ENCODE data around the gene TCF3.
"Not testable (repeated sequence)": the region's sequence is repeated elsewhere in the genome, so short reads cannot be mapped to it uniquely, and the experiment has no call there.

TCF3 gene

GRCh38 chr19:1652471-1653299 is at the start of gene TCF3:
Gene TCF3, minus strand, starts transcription at chr19:1652615. Its CDS starts 2,367 bp downstream, at chr19:1650248.
- DNase-seq: peak; percentile 86

GRCh38 chr19:1700733-1701663 is 48.6 kb upstream of the TCF3 start:
- no peak for DNase-seq

- DNase-seq: no peak
Measured at GRCh38 chr19:1699998-1700732, 47.8 kb upstream of the TCF3 start.

GRCh38 chr19:1699386-1699785 is 47.0 kb upstream of the TCF3 start:
- DNase-seq: no peak

- no peak for DNase-seq
Measured at GRCh38 chr19:1698636-1699035, 46.2 kb upstream of the TCF3 start.

GRCh38 chr19:1695481-1695880 is 43.1 kb upstream of the TCF3 start:
- not testable (repeated sequence) for DNase-seq

- DNase-seq: no peak
Measured at GRCh38 chr19:1691589-1692290, 39.3 kb upstream of the TCF3 start.

DNA sequence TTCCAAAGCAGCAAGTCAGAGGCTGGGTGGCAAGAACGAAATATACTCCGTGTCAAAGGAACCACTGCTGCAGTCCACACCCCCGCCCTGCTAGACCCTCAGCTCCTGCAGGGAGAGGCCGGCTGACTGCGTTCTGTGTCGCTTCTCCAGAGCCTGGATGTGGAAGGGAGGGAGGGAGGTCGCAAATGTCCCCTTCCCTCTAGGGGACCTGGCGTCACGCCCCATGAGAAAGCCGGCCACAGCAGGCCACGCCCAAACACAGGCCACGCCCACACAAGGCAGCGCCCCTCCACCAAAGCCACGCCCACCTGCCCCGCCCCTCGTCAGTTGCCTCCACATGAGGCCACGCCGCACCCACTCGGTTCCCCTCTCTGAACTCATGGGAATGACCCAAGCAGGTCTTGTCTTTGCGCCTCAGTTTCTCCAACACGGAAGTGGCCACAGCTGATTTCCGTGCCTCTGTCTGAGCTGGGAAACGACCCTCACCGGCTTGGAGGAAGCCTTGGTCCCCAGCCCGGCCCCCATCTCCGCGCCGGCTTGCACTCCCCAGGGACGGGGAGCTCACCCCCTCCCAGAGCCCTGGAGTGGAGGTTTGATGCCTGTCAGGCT is 38.4 kb upstream of the TCF3 start:
- no peak for DNase-seq

GRCh38 chr19:1685785-1686184 is 33.4 kb upstream of the TCF3 start:
- DNase-seq: not testable (repeated sequence)

- DNase-seq: no peak
Measured at GRCh38 chr19:1685046-1685445, 32.6 kb upstream of the TCF3 start.

- DNase-seq: no peak
Measured at GRCh38 chr19:1684573-1684912, 32.1 kb upstream of the TCF3 start.

- no peak for DNase-seq
Measured at GRCh38 chr19:1683869-1684572, 31.6 kb upstream of the TCF3 start.

- DNase-seq: no peak
Measured at GRCh38 chr19:1680976-1681375, 28.6 kb upstream of the TCF3 start.

DNA sequence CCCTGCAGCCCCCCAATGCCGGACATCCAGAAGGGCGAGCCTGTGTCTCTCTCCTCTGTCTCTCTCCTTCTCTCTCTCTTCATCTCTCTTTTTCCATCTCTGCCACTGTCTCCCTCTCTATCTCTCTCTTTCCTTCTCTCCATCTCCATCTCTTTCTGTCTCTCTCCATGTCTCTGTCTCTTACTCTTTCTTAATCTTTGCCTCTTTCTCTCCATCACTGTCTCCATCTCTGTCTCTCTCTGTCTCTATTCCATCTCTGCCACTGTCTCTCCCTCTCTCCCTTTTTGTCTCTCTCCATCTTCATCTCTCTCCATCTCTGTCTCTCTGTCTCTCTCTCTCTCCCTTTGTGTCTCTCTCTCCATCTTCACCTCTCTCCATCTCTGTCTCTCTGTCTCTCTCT is 25.7 kb upstream of the TCF3 start:
- no peak for DNase-seq

DNA sequence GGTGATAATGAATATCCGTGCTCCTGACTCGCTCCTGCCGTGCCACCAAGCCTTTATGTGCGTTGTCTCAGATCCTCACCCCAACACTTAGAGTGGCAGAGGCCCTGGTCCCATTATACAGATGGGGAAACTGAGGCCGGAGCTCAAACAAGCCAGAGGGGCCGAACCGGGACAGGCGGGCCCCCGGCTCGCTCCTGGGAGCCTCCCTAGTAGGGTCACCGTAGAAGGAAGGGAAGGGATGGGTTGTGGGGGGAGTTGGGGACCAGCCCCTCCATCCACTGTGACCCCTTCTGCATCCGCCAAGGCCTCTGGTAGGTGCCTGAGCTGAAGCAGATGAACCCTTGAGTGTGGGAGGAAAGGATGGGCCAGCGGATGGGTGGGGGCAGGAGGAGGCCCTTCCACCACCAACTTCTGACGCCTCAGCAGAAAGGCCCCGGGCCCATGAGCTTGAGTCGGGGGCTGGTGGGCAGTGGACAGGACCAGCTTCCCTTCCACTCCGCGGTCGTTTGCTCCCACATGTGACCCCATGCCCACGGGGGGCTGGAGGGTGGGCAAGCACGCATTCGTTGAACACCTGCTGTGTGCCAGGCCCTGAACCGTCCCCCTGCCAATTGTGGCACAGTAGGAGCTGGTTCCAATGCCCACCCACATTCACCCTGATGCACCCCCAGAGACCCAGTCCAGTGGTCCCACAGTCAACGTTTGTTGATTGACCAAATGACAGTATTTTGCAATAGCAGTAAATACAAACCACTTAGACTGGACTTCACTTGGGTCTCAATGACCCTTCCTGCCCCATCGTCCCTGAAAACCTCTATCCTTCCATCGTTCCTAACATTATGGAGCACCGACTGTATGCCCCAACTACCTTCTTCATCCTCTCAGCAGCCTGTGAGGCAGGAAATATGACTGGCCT is 24.2 kb upstream of the TCF3 start:
- no peak for DNase-seq

DNA sequence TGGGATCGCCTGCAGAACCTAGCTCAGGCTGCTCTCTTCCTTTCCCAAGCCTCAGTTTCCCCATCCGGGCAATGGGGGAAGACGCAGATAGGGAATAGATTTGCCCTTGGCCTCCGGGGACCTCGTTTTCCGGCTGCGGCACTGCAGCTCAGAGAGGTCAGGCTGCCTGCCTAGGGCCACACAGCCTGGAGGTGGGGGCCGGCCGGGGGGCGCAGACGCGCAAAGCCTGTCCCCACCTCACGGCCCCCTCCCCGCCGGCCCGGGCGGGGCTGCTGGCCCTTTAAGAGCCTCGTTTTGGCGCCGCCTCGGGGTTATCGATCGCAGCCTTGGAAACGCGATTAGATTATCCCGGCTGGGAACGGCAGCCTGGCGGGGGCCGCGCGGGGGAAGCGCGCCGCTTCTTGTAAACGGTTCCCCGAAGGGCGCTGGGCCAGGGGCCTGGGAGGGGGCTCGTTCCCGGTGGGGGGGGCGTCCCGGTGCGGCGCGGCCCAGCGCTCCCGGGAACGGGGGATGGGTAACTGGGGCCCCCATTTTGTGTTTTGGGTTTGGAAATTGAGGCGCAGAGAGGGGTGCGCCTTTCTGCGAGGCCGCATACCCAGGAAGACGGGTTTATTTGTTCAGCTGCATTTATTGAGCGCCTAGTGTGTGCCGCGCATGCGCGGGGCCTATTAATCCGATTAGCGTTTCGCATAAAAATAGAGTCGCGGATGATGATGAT is 23.4 kb upstream of the TCF3 start:
- DNase-seq: no peak

DNA sequence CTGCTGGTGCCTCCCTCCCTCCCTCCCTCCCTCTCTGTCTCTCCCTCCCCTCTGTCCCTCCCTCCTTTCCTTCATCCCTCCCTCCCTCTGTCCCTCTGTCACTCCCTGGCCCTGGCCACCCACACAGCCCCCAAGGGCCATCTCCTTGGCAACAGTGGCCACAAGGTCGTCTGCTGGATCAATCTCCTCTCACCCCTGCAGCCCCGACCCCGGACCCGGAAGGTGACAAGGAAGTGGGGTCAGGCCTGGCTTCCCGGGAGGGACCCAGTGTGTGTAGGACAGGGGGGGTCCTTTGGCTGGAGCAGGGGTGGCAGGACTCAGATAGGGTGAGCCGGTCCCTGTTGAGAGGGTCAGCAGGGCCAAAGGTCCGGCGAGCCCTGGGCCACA is 21.9 kb upstream of the TCF3 start:
- no peak for DNase-seq

DNA sequence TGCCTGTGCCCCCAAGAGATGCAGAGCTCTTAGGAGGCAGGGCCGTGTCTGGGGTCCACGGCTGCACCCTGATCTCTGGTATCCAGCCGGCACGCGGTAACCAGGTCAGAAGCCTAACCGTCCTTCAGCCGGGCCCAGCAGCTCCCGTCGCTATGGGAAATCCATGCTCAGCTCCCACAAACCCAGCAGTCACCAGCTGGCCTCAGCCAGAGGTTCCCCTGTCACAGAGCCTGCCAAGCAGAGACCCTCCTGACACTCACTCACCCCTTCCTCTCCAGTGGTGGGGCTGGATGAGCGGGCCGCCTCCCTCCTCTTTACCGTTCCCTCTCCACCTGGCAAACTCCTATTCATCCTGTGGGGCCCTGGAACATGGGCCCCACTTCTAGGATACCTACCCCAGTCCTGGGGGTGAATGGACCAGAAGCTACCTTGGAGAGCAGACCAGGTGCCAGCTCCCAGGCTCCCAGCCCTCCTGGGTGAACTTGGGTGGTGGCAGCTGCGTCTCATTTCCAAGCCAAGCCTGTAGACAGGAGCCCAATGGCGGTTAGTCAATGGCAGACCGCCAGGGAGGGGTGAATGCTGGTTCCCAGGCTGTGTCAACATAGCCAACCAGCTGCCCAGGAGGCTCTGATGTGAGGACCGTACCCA is 21.4 kb upstream of the TCF3 start:
- DNase-seq: no peak
